ENCODE data around the gene FAM13C.
A peak's percentile ranks its signal among the peaks of the same experiment; 100 is the strongest.
"Not testable (repeated sequence)": the region's sequence is repeated elsewhere in the genome, so short reads cannot be mapped to it uniquely, and the experiment has no call there.

FAM13C gene

GRCh38 chr10:59272061-59272460 is 90.3 kb downstream of the FAM13C start:
- DNase-seq, result no peak

GRCh38 chr10:59271160-59271559 is 91.2 kb downstream of the FAM13C start:
- DNase-seq, result no peak

DNA sequence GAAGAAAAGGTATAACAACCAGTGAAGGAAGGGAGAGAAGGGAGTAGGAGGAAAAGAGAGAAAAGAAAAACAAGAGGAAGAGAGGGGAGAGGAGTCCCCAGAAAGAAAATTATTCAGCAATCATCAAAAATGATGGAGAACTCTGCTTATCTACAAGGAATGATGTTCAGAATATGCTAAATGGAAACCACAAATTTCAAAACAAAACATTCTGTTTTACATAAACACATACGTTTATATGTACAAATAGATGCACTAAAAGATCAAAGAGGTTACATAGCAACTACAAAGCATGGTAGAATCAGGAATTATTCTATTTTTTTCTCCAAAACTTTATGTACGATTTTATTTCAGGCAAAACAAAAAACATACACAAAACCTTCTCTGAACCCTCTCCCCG is 91.9 kb downstream of the FAM13C start:
- DNase-seq, result no peak

GRCh38 chr10:59269651-59270050 is 92.7 kb downstream of the FAM13C start:
- no peak for DNase-seq

DNA sequence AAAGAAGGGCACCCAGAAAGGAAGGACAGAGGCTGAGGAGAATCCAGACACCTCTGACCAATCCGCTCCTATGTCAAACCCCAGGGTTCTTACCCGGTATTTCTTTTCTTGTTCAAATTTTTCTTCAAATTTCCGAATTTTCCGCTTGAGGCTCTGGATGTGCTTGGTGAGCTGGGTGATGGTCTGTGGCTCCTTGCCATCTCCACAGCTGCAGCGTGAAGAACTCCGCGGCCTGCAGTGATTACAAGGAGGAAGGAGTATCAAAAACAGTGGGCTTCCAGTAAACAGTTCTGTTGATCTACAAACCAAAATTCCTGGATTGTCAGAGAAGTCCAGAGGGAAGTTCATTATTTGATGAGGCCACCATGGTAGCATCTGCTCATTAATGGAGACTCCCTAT is 93.9 kb downstream of the FAM13C start:
- no peak for DNase-seq

- DNase-seq, result no peak
These were observed 96.0 kb downstream of the FAM13C start for GRCh38 chr10:59266321-59266720.

- DNase-seq, result no peak
These were observed 97.2 kb downstream of the FAM13C start for GRCh38 chr10:59265141-59265540.

DNA sequence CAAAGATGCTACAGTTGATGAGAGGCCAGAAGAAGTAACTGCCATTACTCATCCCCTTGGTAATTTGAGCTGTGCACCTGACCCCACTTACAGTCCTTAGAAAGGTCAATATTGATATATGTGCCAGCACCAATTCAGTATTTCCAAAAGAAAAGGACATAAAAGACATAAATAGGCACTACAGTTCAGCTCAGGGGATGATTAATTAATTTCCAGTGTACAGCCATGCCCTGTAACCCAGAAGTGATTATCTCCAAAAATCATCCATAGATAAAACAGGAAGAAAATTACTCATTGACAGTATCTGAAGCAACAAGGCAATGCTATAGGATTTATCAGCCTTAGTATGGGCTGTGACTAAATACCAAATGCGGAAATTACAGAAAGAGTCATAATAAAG is 103.5 kb downstream of the FAM13C start:
- DNase-seq, result no peak

DNA sequence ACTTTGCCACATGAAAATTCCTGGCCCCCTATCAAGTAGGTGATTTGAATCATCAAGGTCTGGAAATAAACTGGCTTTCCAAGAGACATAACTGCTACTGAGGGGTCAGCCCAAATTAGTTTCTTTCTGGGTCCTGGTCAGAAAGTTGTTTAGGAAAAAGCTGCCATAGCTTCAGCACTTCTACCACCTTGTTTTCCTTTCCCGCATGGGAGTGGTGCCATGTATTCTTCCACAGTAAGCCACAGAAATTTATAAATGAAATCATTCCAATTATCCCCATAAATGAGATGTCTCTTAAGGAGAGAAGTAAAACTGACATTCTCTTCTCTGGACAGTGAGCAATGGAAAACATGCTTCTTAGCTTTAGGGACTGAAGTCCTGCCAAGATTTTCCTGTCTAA is 105.1 kb downstream of the FAM13C start:
- DNase-seq, result no peak

DNA sequence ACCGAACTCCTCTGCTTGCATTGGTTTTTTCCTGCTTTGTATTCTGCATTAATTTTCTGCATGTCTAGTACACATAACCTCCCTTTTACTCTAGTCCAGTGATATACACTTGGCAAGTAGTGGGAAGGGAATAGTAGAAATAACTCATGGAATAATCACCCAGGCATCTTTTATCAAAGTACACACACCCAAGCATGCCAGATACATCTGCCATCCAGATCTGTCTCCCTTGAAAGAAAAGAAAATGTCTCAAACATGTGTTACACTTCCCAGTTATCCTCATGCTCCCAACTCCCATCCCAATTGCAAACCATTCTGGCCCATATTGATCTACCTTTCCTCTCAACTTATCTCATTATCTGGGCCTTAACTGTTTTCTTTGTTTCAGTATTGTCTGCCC is 106.9 kb downstream of the FAM13C start:
- DNase-seq, result no peak

DNA sequence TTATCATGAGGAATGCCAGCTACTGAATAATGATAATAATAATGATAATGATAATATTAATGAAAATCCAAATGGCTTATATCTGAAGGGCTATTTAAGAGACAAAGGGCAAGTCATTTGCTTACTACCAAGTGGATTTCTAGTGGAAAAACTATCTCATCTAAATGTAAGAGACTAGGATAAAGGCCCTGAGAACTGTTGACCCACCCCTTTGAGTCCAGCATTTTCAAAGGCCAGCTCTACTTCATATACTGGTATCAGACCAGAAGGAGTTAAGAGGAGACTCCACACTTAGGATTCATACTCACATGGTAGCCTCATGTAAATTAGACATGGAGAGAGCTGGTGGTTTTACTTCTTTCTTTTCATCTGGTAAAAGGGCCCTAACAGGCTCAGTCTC is 109.9 kb downstream of the FAM13C start:
- DNase-seq, result no peak

GRCh38 chr10:59245686-59246085 is 116.7 kb downstream of the FAM13C start:
- DNase-seq, result no peak

- DNase-seq, result no peak
These were observed 117.5 kb downstream of the FAM13C start for GRCh38 chr10:59244871-59245270.

- no peak for DNase-seq
These were observed 118.6 kb downstream of the FAM13C start for GRCh38 chr10:59243611-59244195.

DNA sequence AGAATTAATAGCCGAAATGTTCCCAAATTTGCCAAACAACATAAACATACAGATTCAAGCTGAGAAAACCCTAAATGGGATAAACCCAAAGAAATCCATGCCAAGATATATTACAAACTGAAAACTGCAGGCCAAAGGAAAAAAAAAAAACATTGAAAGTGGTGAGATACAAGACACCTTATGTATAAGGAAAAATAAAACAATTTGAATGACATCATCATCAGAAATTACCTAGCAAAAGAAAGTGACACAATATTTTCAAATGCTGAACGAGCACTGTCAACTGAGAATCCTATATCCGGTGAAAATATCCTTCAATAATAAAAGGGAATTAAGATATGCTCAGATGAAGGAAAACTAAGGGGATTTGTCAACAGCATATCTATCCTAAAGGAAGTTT is 119.4 kb downstream of the FAM13C start:
- no peak for DNase-seq

- DNase-seq, result no peak
These were observed 120.3 kb downstream of the FAM13C start for GRCh38 chr10:59242057-59242456.

- DNase-seq, result peak; percentile 40
These were observed 121.7 kb downstream of the FAM13C start for GRCh38 chr10:59240582-59241183.

DNA sequence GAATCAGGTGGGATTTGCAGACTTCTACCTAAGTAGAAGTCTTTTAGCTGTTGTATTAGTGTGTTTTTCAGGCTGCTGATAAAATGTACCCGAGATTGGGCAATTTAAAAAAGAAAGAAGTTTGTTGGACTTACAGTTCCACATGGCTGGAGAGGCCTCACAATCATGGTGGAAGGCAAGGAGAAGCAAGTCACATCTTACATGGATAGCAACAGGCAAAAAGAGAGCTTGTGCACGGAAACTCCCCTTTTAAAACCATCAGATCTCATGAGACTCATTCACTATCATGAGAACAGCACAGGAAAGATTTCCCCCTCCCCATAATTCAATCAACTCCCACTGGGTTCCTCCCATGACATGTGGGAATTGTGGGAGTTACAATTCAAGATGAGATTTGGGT is 123.2 kb downstream of the FAM13C start:
- DNase-seq, result not testable (repeated sequence)

- no peak for DNase-seq
These were observed 124.6 kb downstream of the FAM13C start for GRCh38 chr10:59237775-59238174.

- no peak for DNase-seq
These were observed 126.2 kb downstream of the FAM13C start for GRCh38 chr10:59236064-59236697.

GRCh38 chr10:59234816-59235429 is 127.4 kb downstream of the FAM13C start:
- DNase-seq, result peak; percentile 36

DNA sequence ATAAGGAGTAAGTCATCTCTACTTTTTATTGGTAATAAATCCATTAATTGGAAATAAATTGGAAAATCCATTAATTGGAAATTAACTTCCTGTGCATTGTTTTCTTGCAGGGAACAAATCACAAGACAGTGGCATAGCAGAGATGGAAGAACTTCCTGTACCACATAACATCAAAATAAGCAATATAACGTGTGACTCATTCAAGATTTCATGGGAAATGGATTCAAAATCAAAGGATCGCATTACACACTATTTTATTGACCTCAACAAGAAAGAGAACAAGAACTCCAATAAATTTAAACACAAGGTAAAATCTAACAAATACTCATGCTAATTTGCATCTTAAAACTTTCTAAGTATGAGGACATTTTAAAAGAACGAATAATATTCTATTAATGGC is 128.2 kb downstream of the FAM13C start:
- no peak for DNase-seq

DNA sequence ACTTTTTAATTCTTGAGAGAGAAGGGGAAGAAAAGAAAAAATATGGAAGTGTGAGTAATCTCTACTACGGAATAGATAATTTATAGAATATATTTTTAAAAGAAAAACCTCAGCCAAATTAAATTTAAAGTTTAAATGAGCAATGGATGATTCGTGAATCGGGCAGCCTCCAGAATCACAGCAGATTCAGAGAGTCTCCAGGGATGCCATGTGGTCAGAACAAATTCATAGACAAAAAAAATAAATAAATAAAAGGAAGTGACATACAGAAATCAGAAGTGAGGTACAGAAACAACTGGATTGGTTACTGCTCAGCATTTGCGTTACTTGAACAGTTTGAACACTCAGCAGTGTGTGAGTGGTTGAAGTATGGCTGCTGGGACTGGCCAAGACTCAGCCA is 132.9 kb downstream of the FAM13C start:
- no peak for DNase-seq

DNA sequence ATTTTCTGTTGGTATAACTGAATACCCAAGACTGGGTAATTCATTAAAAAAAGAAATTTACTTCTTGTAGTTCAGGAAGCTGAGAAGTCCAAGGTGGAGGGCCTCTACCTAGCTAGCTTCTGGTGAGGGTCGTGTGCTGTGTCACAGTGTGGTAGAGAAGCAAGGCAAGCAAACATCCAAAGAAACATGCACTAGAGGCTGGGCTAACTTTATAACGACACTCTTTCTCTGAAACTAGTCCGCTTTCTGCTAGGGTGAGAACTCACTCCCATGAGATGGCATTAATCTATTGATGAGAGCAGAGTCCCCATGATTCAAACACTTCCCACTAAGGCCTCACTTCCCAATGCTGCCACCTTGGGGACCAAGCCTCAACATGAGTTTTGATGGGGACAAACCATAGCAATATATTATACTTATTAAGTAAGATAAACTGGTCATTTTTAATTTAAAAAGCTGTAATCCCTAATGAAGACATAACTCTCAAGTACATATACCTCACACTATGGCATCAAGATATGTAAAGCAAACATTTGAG is 135.1 kb downstream of the FAM13C start:
- no peak for DNase-seq
